ENCODE data around the gene TESK2. TPM values are rescaled to one million over a fixed set of nuclear protein-coding genes. Genes with fewer than 3 reads are reported as not detected.
A peak's percentile ranks its signal among the peaks of the same experiment; 100 is the strongest.

TESK2 gene
- total RNA-seq (2014; rRNA removed; shearing (Covaris generic)) (4.9 and 5.0 TPM in 2 replicates), total RNA-seq (2022) (6.6 and 9.2 TPM in 2 replicates), Bru-seq, nascent RNA (percentile 55 among the genes with signal in this experiment), BruChase-seq, experiment 1, labeled RNA remaining after a 6-hour chase (percentile 53 among the genes with signal in this experiment), BruChase-seq, experiment 2, labeled RNA remaining after a 2-hour chase (percentile 52 among the genes with signal in this experiment)
- long read RNA-seq, transcript TESK2-202 (11 exons, 3,074 nt), result major isoform, 8 of 13 reads
- long read RNA-seq, partial matches to known transcripts, result 2 of 13 reads
- long read RNA-seq, other reads (novel, unspliced or antisense), result 3 of 13 reads

- H3K4me2 ChIP-seq (ENCODE audit: low read length), result peak within 1 kb of the TSS; percentile 92
- H3K27ac ChIP-seq (ENCODE audit: low read depth, low read length, poor library complexity, severe bottlenecking), result peak within 1 kb of the TSS; percentile 15
- ChIA-PET POLR2A (interaction anchor here (0.8 to 4.1 kb wide), 12 partner anchors 9 to 189 kb away, joined by 3 to 20 read pairs (median 4); partner anchors contain the start of genes CCDC163, MMACHC, MUTYH and PRDX1), CTCF (ENCODE audit: unreplicated experiment) (interaction anchor here (0.5 to 3.0 kb wide), 5 partner anchors 9 to 150 kb away, joined by 3 to 21 read pairs (median 3); partner anchors contain the start of genes CCDC163 and MMACHC)
- intact Hi-C loops (cut with micrococcal nuclease; ENCODE audit: unreplicated experiment), result loop anchor here (1.0 to 10.0 kb wide), 4 partner anchors 97 to 756 kb away; partner anchors contain the start of genes KIF2C, MUTYH, RNU5D-1 and TOE1
- H3K4me3 ChIP-seq (ENCODE audit: low read depth, low read length, poor library complexity, severe bottlenecking), result peak within 1 kb of the TSS; percentile 75
- H3K79me2 ChIP-seq (ENCODE audit: insufficient read depth, low read depth, low read length), result no peaks in the 10 kb centered on the region
- no TSS peak for BruUV-seq (replicated peaks)
- no peaks in the 10 kb centered on the region for H3K36me3 ChIP-seq (ENCODE audit: insufficient read depth, low read length)
- peak within 1 kb of the TSS; percentile 66 for H2AFZ ChIP-seq (ENCODE audit: low read length)
- no peaks in the 10 kb centered on the region for H3K9me2 ChIP-seq (ENCODE audit: insufficient read depth, low read length)
- H3K4me1 ChIP-seq (ENCODE audit: insufficient read depth, low read length, poor library complexity, severe bottlenecking), result peaks cover 32% of the 10 kb centered on the region
- H3K9me3 ChIP-seq (ENCODE audit: low read length), result no peaks in the 10 kb centered on the region
- TF ChIP-seq EZH2phosphoT487 (IDR thresholded peaks at IDR 0.05; ENCODE audit: borderline replicate concordance, low read depth, low read length), result no peak
- TF ChIP-seq, protein P1, sequence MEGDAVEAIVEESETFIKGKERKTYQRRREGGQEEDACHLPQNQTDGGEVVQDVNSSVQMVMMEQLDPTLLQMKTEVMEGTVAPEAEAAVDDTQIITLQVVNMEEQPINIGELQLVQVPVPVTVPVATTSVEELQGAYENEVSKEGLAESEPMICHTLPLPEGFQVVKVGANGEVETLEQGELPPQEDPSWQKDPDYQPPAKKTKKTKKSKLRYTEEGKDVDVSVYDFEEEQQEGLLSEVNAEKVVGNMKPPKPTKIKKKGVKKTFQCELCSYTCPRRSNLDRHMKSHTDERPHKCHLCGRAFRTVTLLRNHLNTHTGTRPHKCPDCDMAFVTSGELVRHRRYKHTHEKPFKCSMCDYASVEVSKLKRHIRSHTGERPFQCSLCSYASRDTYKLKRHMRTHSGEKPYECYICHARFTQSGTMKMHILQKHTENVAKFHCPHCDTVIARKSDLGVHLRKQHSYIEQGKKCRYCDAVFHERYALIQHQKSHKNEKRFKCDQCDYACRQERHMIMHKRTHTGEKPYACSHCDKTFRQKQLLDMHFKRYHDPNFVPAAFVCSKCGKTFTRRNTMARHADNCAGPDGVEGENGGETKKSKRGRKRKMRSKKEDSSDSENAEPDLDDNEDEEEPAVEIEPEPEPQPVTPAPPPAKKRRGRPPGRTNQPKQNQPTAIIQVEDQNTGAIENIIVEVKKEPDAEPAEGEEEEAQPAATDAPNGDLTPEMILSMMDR (conservative IDR thresholded peaks at IDR 0.05; ENCODE audit: low read length), result no peak
- H4K20me1 ChIP-seq (ENCODE audit: insufficient read depth, low read length), result no peaks in the 10 kb centered on the region
- DNase-seq (ENCODE audit: low spot score), result peak; percentile 100
Observed at GRCh38 chr1:45490626-45491486, at the start of gene TESK2. TESK2 (minus strand) TSS chr1:45491163; CDS start chr1:45457785, 33,378 bp downstream.

- POLR2A ChIA-PET, result interaction anchor here (0.9 to 1.2 kb wide), 2 partner anchors 15 to 18 kb away, joined by 3 read pairs; partner anchors contain the start of gene PRDX1
- no peaks in the 10 kb centered on the region for H3K4me1 ChIP-seq (ENCODE audit: insufficient read depth, low read length, poor library complexity, severe bottlenecking)
- CTCF ChIA-PET (ENCODE audit: unreplicated experiment), result interaction anchor here (1.3 kb wide), 1 partner anchor 15 kb away, joined by 3 read pairs; the partner anchor contains the start of gene PRDX1
- H3K4me3 ChIP-seq (ENCODE audit: low read depth, low read length, poor library complexity, severe bottlenecking), result no peak overlapping the region
- H3K27ac ChIP-seq (ENCODE audit: low read depth, low read length, poor library complexity, severe bottlenecking), result no peak overlapping the region
- DNase-seq (ENCODE audit: low spot score), result no peak
- no peak overlapping the region for H2AFZ ChIP-seq (ENCODE audit: low read length)
- no peaks in the 10 kb centered on the region for H3K36me3 ChIP-seq (ENCODE audit: insufficient read depth, low read length)
- intact Hi-C loops (cut with micrococcal nuclease; ENCODE audit: unreplicated experiment), result no loop called here
- no peak overlapping the region for H3K4me2 ChIP-seq (ENCODE audit: low read length)
- H3K9me3 ChIP-seq (ENCODE audit: low read length), result no peaks in the 10 kb centered on the region
- no TSS peak for BruUV-seq (replicated peaks)
- no peaks in the 10 kb centered on the region for H4K20me1 ChIP-seq (ENCODE audit: insufficient read depth, low read length)
- no peaks in the 10 kb centered on the region for H3K9me2 ChIP-seq (ENCODE audit: insufficient read depth, low read length)
- TF ChIP-seq EZH2phosphoT487 (IDR thresholded peaks at IDR 0.05; ENCODE audit: borderline replicate concordance, low read depth, low read length), result no peak
- TF ChIP-seq, protein P1 (conservative IDR thresholded peaks at IDR 0.05; ENCODE audit: low read length), result no peak
- no peaks in the 10 kb centered on the region for H3K79me2 ChIP-seq (ENCODE audit: insufficient read depth, low read depth, low read length)
Observed at GRCh38 chr1:45536886-45537285, 45.9 kb upstream of the TESK2 start.

Measured in OCI-LY7 (cell line).